GM18505 (cell line): ENCODE data around the gene TSPAN4.

ENCODE experiments used
- ATAC-seq: cut with Tn5 transposase; IDR thresholded peaks from one replicate; pipeline ENCODE4 v1.9.1; 2021; ENCODE audit not compliant: unreplicated experiment
- POLR2A ChIP-seq: IDR thresholded peaks from 4 replicates; pipeline ENCODE4 v1.6.1; 2011; ENCODE audit warnings: borderline replicate concordance; ENCODE audit not compliant: insufficient read depth, insufficient read length; ENCODE audit errors: extremely low read depth

The TSPAN4 gene

DNA sequence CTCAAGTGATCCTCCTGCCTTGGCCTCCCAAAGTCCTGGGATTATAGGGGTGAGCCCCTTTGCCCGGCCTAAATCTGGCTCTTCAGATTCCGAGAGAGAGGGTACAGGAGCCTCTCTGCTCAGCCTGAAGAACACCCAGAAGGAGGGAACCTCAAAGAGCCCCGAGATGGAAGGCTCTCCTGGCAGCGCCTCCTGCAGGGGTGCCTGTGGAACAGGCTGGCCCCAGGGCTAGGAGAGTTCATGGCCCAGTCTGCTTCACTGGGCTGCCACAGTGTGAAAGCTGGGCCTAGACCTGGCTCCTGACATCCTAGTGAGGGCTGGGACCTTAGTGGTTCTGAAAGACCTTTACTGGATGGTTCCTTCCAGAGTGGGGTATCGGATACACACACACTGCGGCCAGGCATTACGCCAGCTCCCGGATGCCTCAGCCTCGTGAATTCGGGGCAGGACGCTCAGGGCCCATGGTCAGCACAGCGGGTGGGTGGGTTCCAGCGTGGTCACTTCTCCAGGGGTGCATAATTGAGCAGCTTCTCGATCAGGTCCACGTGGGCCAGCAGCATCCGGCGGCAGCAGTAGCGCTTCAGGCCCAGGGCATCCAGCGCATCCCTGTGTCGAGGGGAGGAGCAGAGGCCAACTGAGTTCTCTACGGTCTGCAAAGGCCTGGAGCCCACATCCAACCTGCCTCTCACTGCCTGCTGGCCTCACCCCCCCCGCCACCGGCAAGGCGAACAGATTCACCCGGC lies 2.6 kb upstream of the TSPAN4 start:
- TF ChIP-seq POLR2A: no peak
- no peak for ATAC-seq

GRCh38 chr11:841981-842369 lies 677 bp upstream of the TSPAN4 start:
- peak; percentile 23 for ATAC-seq
- TF ChIP-seq POLR2A: no peak

DNA sequence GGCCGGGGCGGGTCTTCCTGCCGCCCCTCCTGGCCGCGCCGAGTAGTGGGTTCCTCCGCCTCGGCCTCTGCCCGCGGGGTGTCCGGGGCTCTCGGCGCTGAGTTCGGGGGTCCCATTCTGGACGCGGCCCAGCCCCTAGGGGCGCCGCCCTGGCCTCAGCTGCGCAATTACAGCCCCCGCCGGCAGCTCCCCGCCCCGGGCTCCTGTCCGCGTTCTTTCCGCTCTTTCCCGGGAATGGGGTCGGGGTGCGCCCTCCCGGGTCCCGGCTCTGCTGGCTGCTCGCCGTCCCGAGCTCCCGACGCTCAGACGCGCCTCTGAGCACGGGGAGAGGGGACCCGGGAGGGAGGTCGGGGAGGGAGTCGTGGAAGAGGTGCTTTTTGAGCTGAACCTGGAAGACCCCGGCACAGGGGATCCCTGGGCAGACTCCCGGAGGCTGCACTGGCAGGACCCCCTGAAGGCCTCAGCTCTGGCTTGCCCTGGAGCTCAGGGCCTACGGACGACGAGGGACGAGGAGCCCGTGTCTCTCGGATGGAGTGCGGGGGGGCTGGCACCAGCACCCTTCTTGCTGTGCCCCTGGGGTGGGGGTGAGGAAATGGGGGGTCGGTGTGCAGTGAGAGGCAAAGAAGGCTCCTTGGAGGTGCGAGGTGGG lies 558 bp downstream of the TSPAN4 start:
- no peak for TF ChIP-seq POLR2A
- peak; percentile 0 for ATAC-seq

DNA sequence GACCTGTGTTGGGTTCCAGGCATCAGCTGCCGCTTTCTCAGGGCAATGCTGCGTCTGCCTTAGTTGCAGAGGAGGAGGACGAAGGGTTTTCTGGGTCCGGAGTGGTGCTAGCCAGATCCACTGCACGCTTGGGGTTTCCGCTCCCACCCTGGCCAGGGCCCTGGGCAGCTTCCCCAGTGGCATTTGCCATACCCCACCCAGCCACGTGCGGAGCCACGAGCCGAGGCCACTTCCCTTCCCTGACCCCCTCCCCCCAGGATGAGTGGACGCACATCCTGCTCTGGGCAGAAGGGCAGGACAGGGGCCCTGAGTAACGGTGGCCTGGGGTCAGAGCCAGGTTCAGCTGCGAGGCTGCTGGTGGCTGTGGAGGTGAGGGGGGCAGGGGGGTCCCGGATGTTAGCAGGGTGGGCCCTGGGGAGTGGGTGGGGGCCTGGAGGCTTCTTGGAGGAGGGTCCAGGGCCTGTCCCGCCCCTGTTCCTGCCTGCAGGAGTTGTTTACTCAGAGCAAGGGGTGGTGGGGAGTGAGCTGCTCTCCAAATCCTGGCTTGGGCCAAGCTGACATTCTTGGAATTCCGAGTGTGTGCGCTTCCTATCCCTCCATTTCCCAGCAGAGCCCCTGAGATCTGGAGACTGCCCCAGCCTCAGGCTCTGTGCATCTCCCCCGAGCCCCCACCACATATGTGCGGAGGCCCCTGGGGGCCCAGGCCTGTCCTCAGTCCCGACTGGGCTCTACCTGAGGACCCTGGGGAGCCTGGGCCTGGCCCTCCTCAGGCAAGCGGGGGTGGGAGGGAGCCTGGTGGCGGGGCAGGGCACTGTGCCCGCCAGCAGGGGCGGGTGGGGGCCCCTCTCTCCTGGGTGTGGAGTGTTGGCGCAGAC lies 1.4 kb downstream of the TSPAN4 start:
- ATAC-seq: no peak
- TF ChIP-seq POLR2A: no peak

DNA sequence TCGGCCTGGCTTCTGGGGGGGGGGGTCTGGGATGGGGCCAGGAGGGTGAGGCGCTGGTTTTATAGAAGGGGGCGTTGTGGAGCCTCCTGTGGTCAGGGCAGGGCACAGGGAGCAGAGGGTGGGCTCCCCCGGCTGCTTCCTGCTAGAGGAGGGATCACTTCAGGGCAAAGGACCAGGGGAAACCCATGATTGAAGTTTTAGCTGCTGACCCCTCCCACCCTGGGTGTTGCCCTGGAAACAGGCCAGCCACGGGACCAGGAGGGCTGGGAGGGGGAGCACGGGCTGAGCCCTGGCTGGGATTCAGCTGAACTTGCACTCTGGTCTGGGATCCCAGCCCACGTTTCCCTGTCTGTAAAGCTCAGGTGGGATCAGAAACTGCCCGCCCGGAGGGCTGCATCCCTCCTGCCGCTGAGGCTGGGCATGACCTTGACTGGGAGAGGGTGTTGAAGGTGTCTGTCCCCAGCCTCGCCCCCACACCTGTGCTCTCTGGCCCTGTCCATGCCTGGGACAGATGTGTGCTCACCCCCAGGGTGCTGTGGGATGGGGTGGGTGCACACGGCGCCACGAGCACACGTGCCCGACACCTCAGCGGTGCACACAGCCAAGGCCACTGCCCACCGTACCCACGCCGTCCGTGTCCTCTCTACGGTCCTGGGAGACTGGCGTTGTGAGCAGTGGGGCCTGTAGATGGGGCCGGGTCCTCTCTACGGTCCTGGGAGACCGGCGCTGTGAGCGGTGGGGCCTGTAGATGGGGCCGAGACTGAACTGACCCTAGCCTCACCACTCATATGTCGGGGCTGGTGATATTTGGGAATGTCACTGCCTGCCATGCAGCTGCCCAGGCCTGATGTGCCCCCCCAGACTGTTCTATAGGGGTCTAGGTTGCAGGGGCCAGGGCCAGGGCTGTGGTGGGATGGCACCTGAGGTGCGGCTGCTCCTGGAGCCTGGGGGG lies 2.3 kb downstream of the TSPAN4 start:
- ATAC-seq: no peak
- TF ChIP-seq POLR2A: no peak

DNA sequence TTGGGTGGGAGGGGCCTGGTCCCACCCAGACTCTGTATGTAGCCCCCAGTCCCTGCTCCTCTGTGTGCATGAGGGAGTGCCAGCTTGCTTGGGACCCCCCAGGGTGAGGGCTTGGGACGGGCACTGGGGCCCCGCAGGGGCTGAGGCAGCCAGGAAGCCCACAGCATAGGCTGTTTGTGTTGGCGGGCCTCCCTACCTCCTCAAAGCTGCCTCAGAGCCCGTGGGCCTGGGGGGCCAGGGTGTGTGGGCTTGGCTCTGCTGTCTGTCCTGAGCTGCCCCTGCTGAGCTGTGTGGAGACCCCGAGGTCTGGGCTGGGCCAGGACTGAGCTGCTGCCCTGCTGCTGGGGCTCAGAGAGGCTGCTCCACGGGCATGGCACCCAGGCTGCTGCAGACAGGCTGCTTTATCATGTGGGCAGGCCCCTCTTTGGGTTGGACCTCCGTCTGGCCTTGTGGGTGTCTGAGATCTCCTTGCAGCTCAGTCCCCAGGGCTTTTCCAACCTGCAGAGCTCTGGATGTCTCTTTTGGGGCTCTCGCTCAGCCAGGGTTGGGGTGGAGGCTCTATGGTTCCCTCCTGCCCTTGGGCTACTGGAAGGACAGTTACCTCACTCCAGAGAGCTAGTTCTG lies 3.3 kb downstream of the TSPAN4 start:
- TF ChIP-seq POLR2A: no peak
- no peak for ATAC-seq

GRCh38 chr11:846496-847098 lies 3.9 kb downstream of the TSPAN4 start:
- no peak for ATAC-seq
- TF ChIP-seq POLR2A: no peak

- no peak for TF ChIP-seq POLR2A
- ATAC-seq: no peak
Measured at GRCh38 chr11:847876-848275, 5.2 kb downstream of the TSPAN4 start.

- no peak for ATAC-seq
- no peak for TF ChIP-seq POLR2A
Measured at GRCh38 chr11:848380-848931, 5.8 kb downstream of the TSPAN4 start.

DNA sequence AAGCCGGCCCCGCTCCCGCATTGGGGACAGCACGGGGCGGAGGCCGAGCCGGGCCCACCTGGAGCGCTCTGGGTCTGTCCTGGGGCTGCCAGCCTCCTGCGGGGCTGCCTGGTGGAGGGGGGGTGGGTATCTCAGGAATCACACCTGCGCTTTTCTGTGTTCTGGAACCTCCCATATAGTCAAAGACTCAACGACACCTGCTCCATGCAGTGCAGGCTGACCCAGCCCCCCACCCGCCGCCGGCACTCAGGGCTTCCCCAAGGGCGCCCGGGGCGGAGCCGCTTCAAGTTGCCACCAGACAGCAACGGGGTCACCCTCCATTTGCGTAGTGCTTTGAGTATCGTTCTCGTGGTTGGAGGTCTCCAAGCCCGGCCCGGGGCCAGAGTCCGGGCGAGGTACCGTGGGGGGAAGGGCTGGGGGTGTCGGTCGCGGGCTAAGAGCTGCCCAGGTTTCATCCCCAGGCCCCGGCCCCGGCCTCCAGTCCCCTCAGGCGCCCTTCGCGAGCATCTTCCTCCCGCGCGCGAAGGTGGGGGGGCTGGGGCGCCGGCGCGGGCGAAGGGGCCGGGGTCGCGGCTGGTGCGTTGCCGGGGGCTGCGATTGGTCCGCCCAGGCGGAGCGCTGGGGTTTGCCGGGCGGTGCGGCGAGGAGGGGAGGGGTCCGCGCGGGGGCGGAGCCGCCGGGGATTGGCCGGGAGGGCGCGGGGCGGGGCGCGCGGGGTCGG lies 6.6 kb downstream of the TSPAN4 start:
- TF ChIP-seq POLR2A: no peak
- no peak for ATAC-seq
